ENCODE results near the gene CDC45. TPM values are rescaled to one million over a fixed set of nuclear protein-coding genes. Genes with fewer than 3 reads are reported as not detected.

The CDC45 gene
- total and polyA plus RNA-seq, 2 of the 13 experiments (the other 11 are each of a cell fraction or from before 2014, with no cell fraction given), result 14.4 to 36.3 TPM

- TF ChIP-seq, protein P1, sequence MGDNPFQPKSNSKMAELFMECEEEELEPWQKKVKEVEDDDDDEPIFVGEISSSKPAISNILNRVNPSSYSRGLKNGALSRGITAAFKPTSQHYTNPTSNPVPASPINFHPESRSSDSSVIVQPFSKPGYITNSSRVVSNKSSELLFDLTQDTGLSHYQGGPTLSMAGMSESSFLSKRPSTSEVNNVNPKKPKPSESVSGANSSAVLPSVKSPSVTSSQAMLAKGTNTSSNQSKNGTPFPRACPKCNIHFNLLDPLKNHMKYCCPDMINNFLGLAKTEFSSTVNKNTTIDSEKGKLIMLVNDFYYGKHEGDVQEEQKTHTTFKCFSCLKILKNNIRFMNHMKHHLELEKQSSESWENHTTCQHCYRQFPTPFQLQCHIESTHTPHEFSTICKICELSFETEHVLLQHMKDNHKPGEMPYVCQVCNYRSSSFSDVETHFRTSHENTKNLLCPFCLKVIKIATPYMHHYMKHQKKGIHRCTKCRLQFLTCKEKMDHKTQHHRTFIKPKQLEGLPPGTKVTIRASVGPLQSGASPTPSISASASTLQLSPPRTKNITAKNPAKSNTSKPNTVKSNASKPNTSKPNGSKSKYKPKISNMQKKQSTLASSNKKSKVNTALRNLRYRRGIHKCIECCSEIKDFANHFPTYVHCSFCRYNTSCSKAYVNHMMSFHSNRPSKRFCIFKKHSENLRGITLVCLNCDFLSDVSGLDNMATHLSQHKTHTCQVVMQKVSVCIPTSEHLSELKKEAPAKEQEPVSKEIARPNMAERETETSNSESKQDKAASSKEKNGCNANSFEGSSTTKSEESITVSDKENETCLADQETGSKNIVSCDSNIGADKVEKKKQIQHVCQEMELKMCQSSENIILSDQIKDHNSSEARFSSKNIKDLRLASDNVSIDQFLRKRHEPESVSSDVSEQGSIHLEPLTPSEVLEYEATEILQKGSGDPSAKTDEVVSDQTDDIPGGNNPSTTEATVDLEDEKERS (CRISPR knock-in tag; IDR thresholded peaks at IDR 0.05), result 0 out of 2 replicates have a peak, but pooled peaks have one; percentile 20
- TF ChIP-seq ZNF766 (CRISPR knock-in tag; IDR thresholded peaks at IDR 0.05; ENCODE audit: borderline replicate concordance), result peak; percentile 28; the same call in 1 of the 2 replicates
- no peak for TF ChIP-seq TEAD2 (CRISPR knock-in tag; IDR thresholded peaks at IDR 0.05)
- 0 out of 2 replicates have a peak, but pooled peaks have one; percentile 50 for TF ChIP-seq ZFP36L1 (CRISPR knock-in tag; IDR thresholded peaks at IDR 0.05)
- TF ChIP-seq, protein P2, sequence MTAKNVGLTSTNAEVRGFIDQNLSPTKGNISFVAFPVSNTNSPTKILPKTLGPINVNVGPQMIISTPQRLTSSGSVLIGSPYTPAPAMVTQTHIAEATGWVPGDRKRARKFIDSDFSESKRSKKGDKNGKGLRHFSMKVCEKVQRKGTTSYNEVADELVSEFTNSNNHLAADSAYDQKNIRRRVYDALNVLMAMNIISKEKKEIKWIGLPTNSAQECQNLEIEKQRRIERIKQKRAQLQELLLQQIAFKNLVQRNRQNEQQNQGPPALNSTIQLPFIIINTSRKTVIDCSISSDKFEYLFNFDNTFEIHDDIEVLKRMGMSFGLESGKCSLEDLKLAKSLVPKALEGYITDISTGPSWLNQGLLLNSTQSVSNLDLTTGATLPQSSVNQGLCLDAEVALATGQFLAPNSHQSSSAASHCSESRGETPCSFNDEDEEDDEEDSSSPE (CRISPR knock-in tag; IDR thresholded peaks at IDR 0.05), result peak; percentile 91; the same call in 1 of the 2 replicates
- peak; percentile 51; the same call in 1 of the 2 replicates for TF ChIP-seq RNF2 (conservative IDR thresholded peaks at IDR 0.05; ENCODE audit: low read depth)
- TF ChIP-seq RFXAP (CRISPR knock-in tag; IDR thresholded peaks at IDR 0.05; ENCODE audit: borderline replicate concordance), result peak; percentile 66
- peak; percentile 65; the same call in 1 of the 2 replicates for TF ChIP-seq KLF6 (CRISPR knock-in tag; IDR thresholded peaks at IDR 0.05)
- no peak; the same call in 1 of the 2 replicates for TF ChIP-seq ZSCAN31 (CRISPR knock-in tag; IDR thresholded peaks at IDR 0.05; ENCODE audit: low read depth)
- TF ChIP-seq, protein P3, sequence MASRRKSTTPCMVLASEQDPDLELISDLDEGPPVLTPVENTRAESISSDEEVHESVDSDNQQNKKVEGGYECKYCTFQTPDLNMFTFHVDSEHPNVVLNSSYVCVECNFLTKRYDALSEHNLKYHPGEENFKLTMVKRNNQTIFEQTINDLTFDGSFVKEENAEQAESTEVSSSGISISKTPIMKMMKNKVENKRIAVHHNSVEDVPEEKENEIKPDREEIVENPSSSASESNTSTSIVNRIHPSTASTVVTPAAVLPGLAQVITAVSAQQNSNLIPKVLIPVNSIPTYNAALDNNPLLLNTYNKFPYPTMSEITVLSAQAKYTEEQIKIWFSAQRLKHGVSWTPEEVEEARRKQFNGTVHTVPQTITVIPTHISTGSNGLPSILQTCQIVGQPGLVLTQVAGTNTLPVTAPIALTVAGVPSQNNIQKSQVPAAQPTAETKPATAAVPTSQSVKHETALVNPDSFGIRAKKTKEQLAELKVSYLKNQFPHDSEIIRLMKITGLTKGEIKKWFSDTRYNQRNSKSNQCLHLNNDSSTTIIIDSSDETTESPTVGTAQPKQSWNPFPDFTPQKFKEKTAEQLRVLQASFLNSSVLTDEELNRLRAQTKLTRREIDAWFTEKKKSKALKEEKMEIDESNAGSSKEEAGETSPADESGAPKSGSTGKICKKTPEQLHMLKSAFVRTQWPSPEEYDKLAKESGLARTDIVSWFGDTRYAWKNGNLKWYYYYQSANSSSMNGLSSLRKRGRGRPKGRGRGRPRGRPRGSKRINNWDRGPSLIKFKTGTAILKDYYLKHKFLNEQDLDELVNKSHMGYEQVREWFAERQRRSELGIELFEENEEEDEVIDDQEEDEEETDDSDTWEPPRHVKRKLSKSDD (CRISPR knock-in tag; IDR thresholded peaks at IDR 0.05; ENCODE audit: low read depth), result 0 out of 2 replicates have a peak, but pooled peaks have one; percentile 55
- TF ChIP-seq ZNF558 (CRISPR knock-in tag; IDR thresholded peaks at IDR 0.05; ENCODE audit: borderline replicate concordance), result peak; percentile 50; the same call in 1 of the 2 replicates
- no peak for TF ChIP-seq RERE (CRISPR knock-in tag; IDR thresholded peaks at IDR 0.05; ENCODE audit: low read depth)
- no peak for TF ChIP-seq ZBTB34 (CRISPR knock-in tag; IDR thresholded peaks at IDR 0.05)
Measured at GRCh38 chr22:19447330-19448075, 32.2 kb upstream of the CDC45 start, which contains the start of gene C22orf39 (continued).

Measured in HepG2 (cell line).